Erythroblast (primary cell): ENCODE data around the gene TESK2.

ENCODE experiments used
- GATA1 ChIP-seq: IDR thresholded peaks from 2 replicates; pipeline ENCODE4 v1.6.1; 2011; ENCODE audit warnings: low read depth, mild to moderate bottlenecking, control low read depth, low read length, moderate library complexity
- POLR2A ChIP-seq: IDR thresholded peaks from 2 replicates; pipeline ENCODE4 v1.6.1; 2011; ENCODE audit warnings: mild to moderate bottlenecking, low read length

- TF ChIP-seq POLR2A (no peak), GATA1 (no peak)
Measured at GRCh38 chr1:45446950-45447672, 43.9 kb downstream of the TESK2 start.
